Measurements from ENCODE around the gene GRAMD1A.

GRCh38 chr19:34967551-34967950 is 32.6 kb upstream of the GRAMD1A start:
- TF ChIP-seq POLR2AphosphoS5 (IDR thresholded peaks at IDR 0.05; ENCODE audit: borderline replicate concordance, low read depth, low read length) (no peak), EZH2 (IDR thresholded peaks at IDR 0.05) (no peak)
